ENCODE measurements around the gene TMEM238.

DNA sequence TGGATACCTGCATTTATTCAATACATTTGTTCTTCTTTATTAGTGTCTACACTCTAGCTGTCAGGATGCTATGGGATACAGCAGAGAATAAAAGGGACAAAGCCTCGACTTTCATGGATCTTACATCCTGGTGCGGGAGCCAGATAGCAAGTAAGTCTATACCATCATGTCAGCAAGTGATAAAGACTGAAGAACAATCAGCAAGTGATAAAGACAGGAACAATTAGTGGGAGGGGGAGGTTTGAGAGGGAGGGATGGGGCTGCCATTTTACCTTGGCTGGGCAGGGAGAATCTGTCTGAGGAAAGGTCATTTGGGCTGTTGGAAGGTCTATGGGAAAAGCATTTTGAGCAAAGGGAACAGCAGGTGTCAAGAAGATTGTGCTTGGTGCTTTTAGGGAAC is 26.1 kb upstream of the TMEM238 start:
- TF ChIP-seq, protein P1, sequence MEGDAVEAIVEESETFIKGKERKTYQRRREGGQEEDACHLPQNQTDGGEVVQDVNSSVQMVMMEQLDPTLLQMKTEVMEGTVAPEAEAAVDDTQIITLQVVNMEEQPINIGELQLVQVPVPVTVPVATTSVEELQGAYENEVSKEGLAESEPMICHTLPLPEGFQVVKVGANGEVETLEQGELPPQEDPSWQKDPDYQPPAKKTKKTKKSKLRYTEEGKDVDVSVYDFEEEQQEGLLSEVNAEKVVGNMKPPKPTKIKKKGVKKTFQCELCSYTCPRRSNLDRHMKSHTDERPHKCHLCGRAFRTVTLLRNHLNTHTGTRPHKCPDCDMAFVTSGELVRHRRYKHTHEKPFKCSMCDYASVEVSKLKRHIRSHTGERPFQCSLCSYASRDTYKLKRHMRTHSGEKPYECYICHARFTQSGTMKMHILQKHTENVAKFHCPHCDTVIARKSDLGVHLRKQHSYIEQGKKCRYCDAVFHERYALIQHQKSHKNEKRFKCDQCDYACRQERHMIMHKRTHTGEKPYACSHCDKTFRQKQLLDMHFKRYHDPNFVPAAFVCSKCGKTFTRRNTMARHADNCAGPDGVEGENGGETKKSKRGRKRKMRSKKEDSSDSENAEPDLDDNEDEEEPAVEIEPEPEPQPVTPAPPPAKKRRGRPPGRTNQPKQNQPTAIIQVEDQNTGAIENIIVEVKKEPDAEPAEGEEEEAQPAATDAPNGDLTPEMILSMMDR (IDR thresholded peaks at IDR 0.05): no peak
- TF ChIP-seq TCF7L2 (IDR thresholded peaks at IDR 0.05; ENCODE audit: low read depth, low read length) (no peak), POLR2AphosphoS5 (IDR thresholded peaks at IDR 0.05; ENCODE audit: low read depth, low read length) (no peak), SIN3A (IDR thresholded peaks at IDR 0.05; ENCODE audit: borderline replicate concordance, insufficient read depth, low read depth, low read length) (no peak)
